GM12874 (cell line): ENCODE data around the gene ZRSR2.

Source experiments
- TF ChIP-seq, protein P1 (sequence below): IDR thresholded peaks from 2 replicates; pipeline ENCODE4 v1.5.1; 2011; ENCODE audit warnings: low read depth, mild to moderate bottlenecking, control low read depth, low read length, moderate library complexity; ENCODE audit not compliant: insufficient read depth

ZRSR2 gene

DNA sequence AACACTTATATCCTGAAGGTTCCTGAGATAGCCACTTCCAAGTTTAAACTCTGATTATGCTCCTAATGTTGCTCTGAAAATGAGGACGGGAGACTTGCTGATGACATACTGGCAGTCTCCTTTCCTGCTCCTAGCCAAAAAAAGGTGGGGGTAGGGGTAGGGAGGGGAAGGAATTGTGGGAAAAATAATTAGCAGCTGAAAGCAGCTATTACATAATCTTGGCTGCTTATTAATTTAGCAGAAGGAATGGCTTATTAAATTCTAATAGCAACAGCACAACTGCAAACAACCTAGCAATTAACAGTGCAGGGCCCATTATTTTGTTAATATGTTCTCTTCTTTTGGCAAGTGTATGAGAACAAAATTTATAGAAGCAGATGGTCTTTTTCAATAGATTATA lies 66.4 kb downstream of the ZRSR2 start:
- TF ChIP-seq, protein P1, sequence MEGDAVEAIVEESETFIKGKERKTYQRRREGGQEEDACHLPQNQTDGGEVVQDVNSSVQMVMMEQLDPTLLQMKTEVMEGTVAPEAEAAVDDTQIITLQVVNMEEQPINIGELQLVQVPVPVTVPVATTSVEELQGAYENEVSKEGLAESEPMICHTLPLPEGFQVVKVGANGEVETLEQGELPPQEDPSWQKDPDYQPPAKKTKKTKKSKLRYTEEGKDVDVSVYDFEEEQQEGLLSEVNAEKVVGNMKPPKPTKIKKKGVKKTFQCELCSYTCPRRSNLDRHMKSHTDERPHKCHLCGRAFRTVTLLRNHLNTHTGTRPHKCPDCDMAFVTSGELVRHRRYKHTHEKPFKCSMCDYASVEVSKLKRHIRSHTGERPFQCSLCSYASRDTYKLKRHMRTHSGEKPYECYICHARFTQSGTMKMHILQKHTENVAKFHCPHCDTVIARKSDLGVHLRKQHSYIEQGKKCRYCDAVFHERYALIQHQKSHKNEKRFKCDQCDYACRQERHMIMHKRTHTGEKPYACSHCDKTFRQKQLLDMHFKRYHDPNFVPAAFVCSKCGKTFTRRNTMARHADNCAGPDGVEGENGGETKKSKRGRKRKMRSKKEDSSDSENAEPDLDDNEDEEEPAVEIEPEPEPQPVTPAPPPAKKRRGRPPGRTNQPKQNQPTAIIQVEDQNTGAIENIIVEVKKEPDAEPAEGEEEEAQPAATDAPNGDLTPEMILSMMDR = no peak

DNA sequence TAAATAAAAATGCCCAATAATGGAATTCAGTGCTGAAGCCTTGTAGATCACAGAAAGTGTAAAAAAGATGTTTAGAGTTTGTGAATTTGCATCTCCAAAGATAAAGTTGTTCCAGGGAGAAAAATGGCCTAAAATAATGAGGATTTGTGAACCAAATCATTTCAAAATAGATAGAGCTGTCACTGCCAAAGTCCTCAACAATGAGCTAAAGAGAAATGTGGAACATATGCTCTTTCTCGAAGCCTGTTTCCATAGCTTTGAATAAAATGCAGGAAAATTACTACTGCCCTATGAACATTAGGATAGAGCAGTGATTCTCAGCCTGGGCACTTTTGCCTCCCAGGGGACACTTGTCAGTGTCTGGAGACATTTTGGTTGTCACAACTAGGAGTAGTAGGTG lies 67.8 kb downstream of the ZRSR2 start:
- TF ChIP-seq, protein P1 = no peak

DNA sequence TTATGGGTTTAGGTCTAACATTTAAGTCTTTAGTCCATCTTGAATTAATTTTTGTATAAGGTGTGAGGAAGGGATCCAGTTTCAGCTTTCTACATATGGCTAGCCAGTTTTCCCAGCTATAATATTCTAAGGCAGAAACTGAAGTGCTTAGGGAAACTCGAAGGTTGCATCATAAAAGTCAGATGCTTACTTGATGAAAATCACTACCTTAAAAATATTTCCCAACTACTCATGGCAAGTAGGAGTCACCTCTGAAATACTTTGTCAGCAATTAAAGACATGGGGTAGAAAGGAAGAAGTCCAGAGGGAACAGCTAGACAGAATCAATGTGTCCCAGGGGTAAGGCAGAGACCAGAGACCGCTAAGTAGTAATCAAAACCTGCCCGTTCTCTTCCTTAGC lies 70.6 kb downstream of the ZRSR2 start:
- TF ChIP-seq, protein P1 = no peak

- TF ChIP-seq, protein P1 = no peak
These were observed 73.7 kb downstream of the ZRSR2 start for GRCh38 chrX:15864023-15864422.

GRCh38 chrX:15864629-15865028 lies 74.3 kb downstream of the ZRSR2 start:
- TF ChIP-seq, protein P1 = no peak

DNA sequence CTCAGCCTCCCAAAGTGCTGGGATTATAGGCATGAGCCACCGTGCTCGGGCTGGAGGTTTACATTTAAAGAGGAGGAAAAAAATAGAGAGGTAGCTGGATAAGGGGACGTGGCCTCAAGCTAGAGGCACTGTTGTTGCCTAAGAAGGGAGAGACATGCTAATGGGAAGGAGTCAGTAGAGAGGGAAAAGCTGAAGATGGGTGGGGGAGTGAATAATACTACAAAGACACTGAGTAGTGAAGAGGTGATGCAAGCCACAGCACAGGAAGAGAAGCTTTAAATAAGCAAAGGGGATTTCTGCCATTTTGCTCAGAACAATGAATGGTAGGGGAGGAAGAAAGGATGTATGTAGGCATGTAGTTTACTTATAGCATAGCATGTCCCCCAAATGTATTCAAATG lies 75.9 kb downstream of the ZRSR2 start:
- TF ChIP-seq, protein P1 = no peak

DNA sequence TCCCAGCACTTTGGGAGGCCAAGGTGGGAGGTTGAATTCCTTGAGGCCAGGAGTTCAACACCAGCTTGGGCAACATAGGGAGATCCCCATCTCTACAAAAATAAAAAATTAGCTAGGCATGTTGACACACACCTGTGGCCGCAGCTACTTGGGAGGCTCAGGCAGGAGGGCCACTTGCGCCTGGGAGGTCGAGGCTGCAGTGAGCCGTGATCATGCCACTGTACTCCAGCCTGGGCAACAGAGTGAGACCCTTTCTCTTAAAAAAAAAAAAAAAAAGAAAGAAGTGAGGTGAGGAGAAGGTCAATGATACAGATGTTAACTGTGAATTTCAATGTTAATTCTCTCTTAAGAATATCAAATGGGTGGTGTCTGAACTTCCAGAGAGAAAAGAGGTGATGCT lies 79.4 kb downstream of the ZRSR2 start:
- TF ChIP-seq, protein P1 = no peak

DNA sequence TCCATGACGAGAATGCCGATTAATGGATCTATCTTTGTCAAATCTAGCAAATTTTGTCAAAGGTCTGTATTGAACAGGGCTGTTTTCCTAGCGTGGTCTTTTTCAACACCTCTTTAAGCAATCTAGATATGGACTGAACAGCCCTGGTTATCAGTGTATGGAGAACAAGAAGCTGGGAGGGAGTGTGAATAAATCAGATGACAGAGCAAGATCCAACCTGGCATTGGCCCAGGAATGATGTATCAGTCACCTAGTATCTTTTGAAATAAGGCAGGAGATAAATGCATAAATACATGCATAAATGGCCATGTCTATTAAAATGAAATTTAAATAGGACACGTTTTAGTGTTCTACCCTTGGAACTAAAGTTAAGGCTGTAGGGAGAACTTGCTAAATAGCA lies 80.0 kb downstream of the ZRSR2 start:
- TF ChIP-seq, protein P1 = no peak
